Choroid plexus epithelial cell (primary cell): ENCODE measurements around the gene GPATCH1.

Experiments
- DNase-seq: peaks from one replicate; pipeline ENCODE4 v3.0.0-alpha.2; 2010; ENCODE audit warnings: low read depth
- H3K4me3 ChIP-seq: 2 replicates; pipeline ENCODE4 v1.5.1; 2011; ENCODE audit warnings: low read depth, mild to moderate bottlenecking, control low read depth, low read length, moderate library complexity
- CTCF ChIP-seq: conservative IDR thresholded peaks from 2 replicates; pipeline ENCODE4 v1.5.1; 2011; ENCODE audit warnings: low read depth, mild to moderate bottlenecking, control low read depth, inconsistent platforms, low read length, moderate library complexity

Gene GPATCH1

GRCh38 chr19:33177417-33177979 lies 96.5 kb downstream of the GPATCH1 start:
- TF ChIP-seq CTCF = peak; percentile 60
- peak overlapping the region; percentile 51 for H3K4me3 ChIP-seq
- DNase-seq = no peak
